Smooth muscle cell (in vitro differentiated cells): ENCODE data around the gene SMARCA1. TPM values are rescaled to one million over a fixed set of nuclear protein-coding genes. Genes with fewer than 3 reads are reported as not detected.

Experiments used
- DNase-seq: peaks from one replicate; lab custom pipeline; 2025; ENCODE audit not compliant: unreplicated experiment; lab: John Stamatoyannopoulos, UW
- H2AFZ ChIP-seq: fragments of 200-600 bp; sonication (generic); 2 replicates; pipeline ENCODE4 v1.6.0; 2016; ENCODE audit warnings: antibody characterized with exemption, low read depth, mild to moderate bottlenecking
- H3F3A ChIP-seq: fragments of 200-600 bp; sonication (generic); 2 replicates; pipeline ENCODE4 v1.6.0; 2017; ENCODE audit warnings: antibody characterized with exemption, low read depth
- H3K27ac ChIP-seq: fragments of 200-600 bp; sonication (generic); 2 replicates; pipeline ENCODE4 v1.5.1; 2016; ENCODE audit warnings: low read depth, mild to moderate bottlenecking
- H3K27me3 ChIP-seq: fragments of 200-600 bp; sonication (generic); 2 replicates; pipeline ENCODE4 v1.6.1; 2016; ENCODE audit warnings: low read depth, mild to moderate bottlenecking
- H3K36me3 ChIP-seq: fragments of 200-600 bp; sonication (generic); 2 replicates; pipeline ENCODE4 v1.5.1; 2016; ENCODE audit warnings: low read depth
- H3K4me1 ChIP-seq: fragments of 200-600 bp; sonication (generic); 2 replicates; pipeline ENCODE4 v1.5.1; 2016; ENCODE audit warnings: low read depth
- H3K4me2 ChIP-seq: fragments of 200-600 bp; sonication (generic); 2 replicates; pipeline ENCODE4 v1.6.0; 2016; ENCODE audit warnings: mild to moderate bottlenecking
- H3K4me3 ChIP-seq: fragments of 200-600 bp; sonication (generic); 2 replicates; pipeline ENCODE4 v1.5.1; 2016; ENCODE audit warnings: mild to moderate bottlenecking
- H3K79me2 ChIP-seq: fragments of 200-600 bp; sonication (generic); 2 replicates; pipeline ENCODE4 v1.6.0; 2016; ENCODE audit warnings: low read depth, mild to moderate bottlenecking
- H3K9ac ChIP-seq: fragments of 200-600 bp; sonication (generic); 2 replicates; pipeline ENCODE4 v1.6.0; 2016; ENCODE audit warnings: low read depth
- H3K9me3 ChIP-seq: fragments of 200-600 bp; sonication (generic); replicated peaks from 2 replicates; pipeline ENCODE4 v1.5.1; 2016; ENCODE audit warnings: low read depth
- H4K20me1 ChIP-seq: fragments of 200-600 bp; sonication (generic); 2 replicates; pipeline ENCODE4 v1.6.0; 2016; ENCODE audit warnings: low read depth
- CTCF ChIP-seq: fragments of 200-600 bp; sonication (generic); IDR thresholded peaks from 2 replicates; pipeline ENCODE4 v1.5.1; 2017; ENCODE audit warnings: borderline replicate concordance, mild to moderate bottlenecking, antibody characterized with exemption; ENCODE audit not compliant: insufficient read depth, poor library complexity, severe bottlenecking
- WGBS: methylation state at CpG from one replicate; pipeline ENCODE4 v1.1.7; 2016; ENCODE audit warnings: low lambda C conversion rate; 5-methylcytosine and 5-hydroxymethylcytosine counted together
- polyA plus RNA-seq: library from polyadenylated mRNA; unstranded; fragments of >200 nt; fragmentation: Nextera tagmentation; extraction: Ambion mirVana; gene quantifications from 2 replicates; pipeline ENCODE4 v1.2.1, GENCODE V29; 2016
- total RNA-seq: library from RNA; depleted of rRNA; stranded (reverse); fragments of >200 nt; gene quantifications from 2 replicates; pipeline ENCODE4 v1.2.3, GENCODE V29; 2014

SMARCA1 gene
- total and polyA plus RNA-seq, 2 experiments from 2014 or later: 60.9 to 91.5 TPM

DNA sequence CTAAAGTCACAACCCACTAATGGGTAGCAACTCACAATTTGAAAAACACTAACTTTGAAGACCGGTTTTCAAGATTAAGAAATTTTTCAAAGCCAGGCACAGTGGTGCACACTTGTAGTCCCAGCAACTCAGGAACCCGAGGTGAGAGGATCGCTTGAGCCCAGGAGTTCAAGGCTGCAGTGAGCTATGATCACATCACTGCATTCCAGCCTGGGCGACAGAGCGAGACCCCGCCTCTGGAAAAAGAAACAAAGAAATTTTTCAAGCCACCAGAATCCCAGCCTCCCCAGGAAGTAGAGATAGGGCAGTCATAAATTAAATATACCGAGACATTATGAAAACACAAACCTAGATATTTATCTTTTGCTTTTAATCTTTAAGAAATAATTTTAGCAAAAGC lies 13.0 kb downstream of the SMARCA1 start:
- Histone ChIP-seq H3K79me2 (no peaks in the 10 kb centered on the region), H3K4me3 (no peak overlapping the region), H3K9ac (no peak overlapping the region), H3K4me2 (no peak overlapping the region), H3K36me3 (no peaks in the 10 kb centered on the region), H3F3A (no peaks in the 10 kb centered on the region), H3K27ac (no peak overlapping the region), H3K9me3 (peaks cover 4% of the 10 kb centered on the region), H2AFZ (no peak overlapping the region), H3K4me1 (no peaks in the 10 kb centered on the region), H3K27me3 (no peaks in the 10 kb centered on the region), H4K20me1 (peaks cover 6% of the 10 kb centered on the region)
- DNase-seq: no peak
- WGBS: 77% methylated on average over 7 of the region's 7 CpGs
- no peak for TF ChIP-seq CTCF

DNA sequence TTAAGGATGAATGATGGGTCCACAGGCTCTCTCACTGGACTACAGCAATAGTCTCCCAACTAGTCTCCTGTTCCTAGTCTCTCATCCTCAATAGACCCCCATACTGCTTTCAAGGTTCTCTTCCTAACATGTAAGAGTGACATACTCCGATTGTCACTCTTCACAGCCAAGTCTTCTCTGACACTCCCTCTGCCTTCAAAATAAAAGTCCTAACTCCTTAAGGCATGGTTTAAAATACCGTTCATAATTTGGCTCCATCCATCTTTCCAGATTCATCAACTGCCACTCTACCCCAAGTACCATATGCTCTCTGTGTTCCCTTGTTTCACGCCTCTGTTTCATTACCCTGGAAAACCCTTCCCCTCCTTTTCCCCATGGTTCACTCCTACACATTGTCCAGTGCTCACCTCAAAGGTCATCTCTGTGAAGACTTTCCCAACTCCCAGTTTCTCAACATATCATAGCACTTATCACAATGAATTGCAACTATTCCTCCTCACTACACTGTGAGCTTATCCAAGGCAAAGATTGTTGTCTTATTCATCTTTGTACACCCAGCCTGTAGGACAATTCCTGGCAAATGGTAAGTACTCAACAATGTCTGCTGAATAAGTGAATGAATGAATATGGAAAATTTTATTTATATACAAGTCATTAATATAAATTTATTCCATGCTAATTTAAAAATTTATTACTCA lies 26.0 kb downstream of the SMARCA1 start:
- H4K20me1 ChIP-seq: peaks cover 23% of the 10 kb centered on the region
- peaks cover 5% of the 10 kb centered on the region for H3K79me2 ChIP-seq
- no peak overlapping the region for H2AFZ ChIP-seq
- TF ChIP-seq CTCF: no peak
- no peak overlapping the region for H3K4me2 ChIP-seq
- H3K9ac ChIP-seq: no peak overlapping the region
- H3K27ac ChIP-seq: peak overlapping the region; percentile 60
- no peaks in the 10 kb centered on the region for H3K4me1 ChIP-seq
- H3K9me3 ChIP-seq: no peaks in the 10 kb centered on the region
- peaks cover 14% of the 10 kb centered on the region for H3F3A ChIP-seq
- 64% methylated on average over 3 of the region's 3 CpGs for WGBS
- H3K4me3 ChIP-seq: no peak overlapping the region
- H3K36me3 ChIP-seq: no peaks in the 10 kb centered on the region
- DNase-seq: no peak
- H3K27me3 ChIP-seq: no peaks in the 10 kb centered on the region

DNA sequence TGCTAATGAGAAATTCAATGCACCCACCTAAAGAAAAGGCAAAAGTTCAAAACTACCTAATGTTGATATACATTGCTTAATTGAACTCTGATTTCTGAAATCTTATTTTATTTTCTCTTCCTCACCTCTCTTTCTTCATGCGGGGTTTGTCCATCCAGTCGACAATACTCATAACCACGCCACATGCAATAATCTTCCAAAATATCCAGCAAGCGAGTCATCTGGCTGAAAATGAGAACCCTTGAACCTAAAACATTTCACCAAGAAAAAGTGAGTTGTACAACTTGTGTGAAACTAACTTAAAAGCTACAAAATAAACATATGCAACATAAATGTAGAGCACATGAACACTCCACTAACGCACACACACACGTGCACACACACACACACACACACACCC lies 26.7 kb downstream of the SMARCA1 start:
- 54% methylated on average over 6 of the region's 6 CpGs for WGBS
- Histone ChIP-seq H2AFZ (no peak overlapping the region), H3K9me3 (no peaks in the 10 kb centered on the region), H3K9ac (no peak overlapping the region), H3K36me3 (peaks cover 3% of the 10 kb centered on the region), H3K27ac (peak overlapping the region; percentile 60), H3F3A (peaks cover 14% of the 10 kb centered on the region), H3K4me3 (no peak overlapping the region), H4K20me1 (peaks cover 23% of the 10 kb centered on the region), H3K79me2 (peaks cover 7% of the 10 kb centered on the region), H3K27me3 (no peaks in the 10 kb centered on the region), H3K4me1 (no peaks in the 10 kb centered on the region), H3K4me2 (no peak overlapping the region)
- no peak for DNase-seq
- no peak for TF ChIP-seq CTCF

GRCh38 chrX:129495900-129496299 lies 27.4 kb downstream of the SMARCA1 start:
- no peak for DNase-seq
- peak overlapping the region; percentile 60 for H3K27ac ChIP-seq
- 51% methylated on average over 5 of the region's 5 CpGs for WGBS

More at GRCh38 chrX:129495900-129496299, 27.4 kb downstream of the SMARCA1 start:
- H3K36me3 ChIP-seq: peaks cover 5% of the 10 kb centered on the region
- no peak overlapping the region for H3K9ac ChIP-seq
- no peaks in the 10 kb centered on the region for H3K4me1 ChIP-seq
- H3K9me3 ChIP-seq: no peaks in the 10 kb centered on the region
- TF ChIP-seq CTCF: no peak
- H3K79me2 ChIP-seq: peaks cover 7% of the 10 kb centered on the region
- no peak overlapping the region for H2AFZ ChIP-seq
- H3K4me3 ChIP-seq: no peak overlapping the region
- H3F3A ChIP-seq: peaks cover 14% of the 10 kb centered on the region
- H3K27me3 ChIP-seq: no peaks in the 10 kb centered on the region
- H3K4me2 ChIP-seq: no peak overlapping the region
- peaks cover 23% of the 10 kb centered on the region for H4K20me1 ChIP-seq
